Measurements from ENCODE around the gene PAPSS2.
"Not testable (repeated sequence)": the region's sequence is repeated elsewhere in the genome, so short reads cannot be mapped to it uniquely, and the experiment has no call there.

The PAPSS2 gene

DNA sequence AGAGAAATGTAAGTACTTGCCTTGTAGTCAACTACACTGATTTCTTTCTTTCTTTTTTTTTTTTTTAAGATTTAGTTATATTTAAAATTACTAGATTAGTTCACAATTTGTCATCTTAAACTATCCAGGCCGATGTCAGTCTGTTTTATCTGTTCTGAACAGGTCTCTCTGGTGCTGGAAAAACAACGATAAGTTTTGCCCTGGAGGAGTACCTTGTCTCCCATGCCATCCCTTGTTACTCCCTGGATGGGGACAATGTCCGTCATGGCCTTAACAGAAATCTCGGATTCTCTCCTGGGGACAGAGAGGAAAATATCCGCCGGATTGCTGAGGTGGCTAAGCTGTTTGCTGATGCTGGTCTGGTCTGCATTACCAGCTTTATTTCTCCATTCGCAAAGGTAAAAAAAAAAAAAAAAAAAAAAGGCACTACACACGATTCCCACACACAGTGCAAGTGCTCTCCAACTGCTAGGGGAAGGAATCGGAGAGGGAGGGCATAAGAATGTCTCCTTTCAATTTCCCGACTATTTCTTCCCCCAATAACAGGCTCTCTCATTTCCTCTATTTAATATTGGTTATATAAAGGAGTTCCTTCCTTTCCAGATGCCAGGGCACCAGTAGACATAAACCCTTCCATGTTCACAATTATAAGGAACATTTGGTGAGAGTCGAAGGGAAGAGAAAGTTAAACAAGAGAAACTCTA lies 53.4 kb downstream of the PAPSS2 start:
- DNase-seq, result no peak

DNA sequence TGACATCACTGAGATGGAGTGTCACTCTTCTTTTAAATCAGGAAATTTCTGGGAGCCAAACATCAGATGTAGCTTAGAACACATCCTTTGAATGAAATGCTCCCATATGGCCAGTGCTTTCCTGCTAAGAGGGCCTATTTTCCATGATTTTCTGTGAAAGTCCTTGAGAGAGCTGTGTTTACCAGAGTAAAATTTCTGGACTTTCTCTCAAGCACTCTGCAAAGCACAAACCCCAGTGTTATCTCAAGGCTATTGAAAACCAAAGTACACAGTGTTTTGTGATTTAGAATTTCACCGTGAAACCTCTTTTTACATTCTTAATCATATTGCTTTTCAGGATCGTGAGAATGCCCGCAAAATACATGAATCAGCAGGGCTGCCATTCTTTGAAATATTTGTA lies 54.0 kb downstream of the PAPSS2 start:
- DNase-seq, result no peak

DNA sequence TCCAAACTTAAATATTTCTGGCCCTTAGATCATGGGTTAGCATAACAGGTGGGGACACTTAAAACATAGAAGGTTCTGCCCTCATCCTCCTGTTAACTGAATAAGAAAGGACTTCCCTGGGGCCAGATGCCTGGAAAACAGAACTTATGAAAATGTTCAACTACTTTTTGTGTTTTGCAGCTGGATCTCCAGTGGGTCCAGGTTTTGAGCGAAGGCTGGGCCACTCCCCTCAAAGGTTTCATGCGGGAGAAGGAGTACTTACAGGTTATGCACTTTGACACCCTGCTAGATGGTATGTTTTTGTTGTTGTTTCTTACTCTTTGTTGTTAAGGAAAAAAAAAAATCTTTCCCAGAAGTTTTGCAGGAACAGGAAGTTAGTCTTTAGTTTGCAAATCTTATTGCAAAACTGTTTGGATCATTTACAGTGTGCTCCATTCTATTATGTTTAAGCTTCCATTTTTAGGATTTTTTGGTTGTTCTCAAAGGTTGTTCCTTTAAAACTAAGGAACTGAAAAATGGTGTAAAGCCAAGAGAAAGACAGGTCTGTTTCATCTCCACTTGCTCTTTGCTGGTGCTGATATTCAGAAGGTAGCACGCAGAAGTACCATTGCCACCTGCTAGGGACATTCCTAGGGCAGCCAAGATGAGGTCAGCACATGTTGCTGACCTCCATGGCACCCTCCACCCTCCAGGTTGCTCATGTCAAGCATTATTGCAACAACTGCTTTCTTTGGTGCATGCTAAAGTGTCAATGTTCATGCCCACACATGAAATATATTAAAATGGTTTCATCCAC lies 56.1 kb downstream of the PAPSS2 start:
- DNase-seq, result no peak

DNA sequence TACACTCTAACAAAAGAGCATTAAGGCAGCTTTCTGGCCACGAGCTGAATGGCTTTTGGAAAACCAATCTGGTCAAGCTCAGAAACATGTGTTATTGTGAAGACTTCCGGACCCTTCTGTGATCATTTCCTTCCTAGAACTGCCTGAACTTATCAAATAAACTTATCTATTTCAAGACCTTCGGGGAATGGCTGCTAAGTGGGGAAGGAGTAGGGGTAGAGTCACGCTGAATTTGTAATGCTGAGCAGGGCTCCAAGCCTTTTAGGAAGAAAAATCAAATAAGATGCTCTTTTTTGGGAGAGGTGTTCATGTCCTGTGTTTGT lies 56.6 kb downstream of the PAPSS2 start:
- DNase-seq, result no peak

DNA sequence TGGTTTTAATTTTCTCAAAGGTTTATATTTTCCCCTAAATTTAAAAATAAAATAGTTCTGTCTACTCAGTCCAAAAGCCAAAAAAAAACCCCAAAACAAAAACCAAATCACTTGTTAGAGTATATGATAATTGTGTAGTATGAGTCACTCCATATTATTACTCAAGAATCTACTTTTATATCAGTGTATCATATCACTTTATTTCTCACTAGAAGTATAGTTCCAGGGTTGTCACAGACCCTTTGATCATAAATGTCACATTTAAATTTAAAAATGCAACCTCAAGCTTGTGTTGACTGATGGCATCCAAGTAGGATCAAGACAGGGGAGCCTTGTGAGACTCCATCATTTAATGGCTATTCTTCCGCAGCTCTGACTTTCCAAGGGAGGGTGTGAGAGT lies 61.0 kb downstream of the PAPSS2 start:
- DNase-seq, result no peak

DNA sequence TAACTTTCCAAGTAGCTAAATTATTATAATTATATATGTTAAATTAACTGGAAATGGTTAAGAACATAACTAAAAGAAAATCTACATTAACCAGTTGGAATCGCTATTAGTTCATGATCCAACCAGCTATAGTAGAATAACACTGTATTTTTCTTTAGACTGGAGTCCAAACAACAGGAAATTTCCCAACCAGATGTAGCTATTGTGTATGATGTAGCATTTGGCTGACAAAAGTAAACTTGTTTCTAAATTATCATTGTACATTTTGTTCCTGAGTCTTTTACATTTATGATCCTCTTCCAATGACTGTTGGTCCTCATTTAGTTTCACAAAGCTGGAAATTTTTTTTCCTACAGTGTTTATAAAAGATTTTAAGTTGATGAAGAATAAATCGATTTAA lies 62.1 kb downstream of the PAPSS2 start:
- no peak for DNase-seq

DNA sequence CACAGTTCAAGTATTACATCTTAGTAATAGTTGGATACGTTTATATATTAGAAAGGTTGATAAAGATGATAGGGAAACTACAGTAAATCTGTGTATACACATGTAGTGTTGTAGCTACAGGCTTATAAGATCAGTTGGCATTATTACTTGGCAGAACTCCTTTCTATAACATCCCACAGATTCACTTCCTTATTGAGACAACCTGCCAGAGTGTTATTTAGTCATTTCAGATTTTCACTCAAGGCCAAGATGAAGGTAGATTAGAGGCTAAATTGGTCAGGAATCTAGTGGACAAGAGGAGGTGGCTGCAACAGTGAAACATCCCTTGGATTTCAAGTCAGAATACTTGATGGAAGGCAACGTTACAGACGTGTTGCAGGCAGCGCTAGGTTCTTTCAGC lies 63.0 kb downstream of the PAPSS2 start:
- no peak for DNase-seq

DNA sequence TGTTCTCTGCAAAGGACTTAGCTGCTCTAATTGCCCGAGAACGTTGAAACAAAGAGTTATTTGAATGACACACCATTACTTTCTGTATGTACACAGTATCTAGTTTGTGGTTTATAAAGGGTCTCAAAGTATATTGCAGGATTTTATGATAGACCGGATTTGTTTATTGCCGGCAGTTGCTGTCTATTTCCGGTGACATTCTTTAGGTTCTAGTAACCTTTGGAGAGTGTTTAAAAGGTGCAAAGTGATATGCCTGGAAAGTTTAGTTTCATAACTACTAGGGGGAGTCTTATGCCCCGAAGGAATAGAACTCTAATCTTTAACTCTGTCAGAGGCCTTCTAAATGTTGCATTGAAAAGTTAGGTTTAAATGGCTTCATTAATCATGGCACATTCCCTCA lies 63.8 kb downstream of the PAPSS2 start:
- DNase-seq, result no peak

DNA sequence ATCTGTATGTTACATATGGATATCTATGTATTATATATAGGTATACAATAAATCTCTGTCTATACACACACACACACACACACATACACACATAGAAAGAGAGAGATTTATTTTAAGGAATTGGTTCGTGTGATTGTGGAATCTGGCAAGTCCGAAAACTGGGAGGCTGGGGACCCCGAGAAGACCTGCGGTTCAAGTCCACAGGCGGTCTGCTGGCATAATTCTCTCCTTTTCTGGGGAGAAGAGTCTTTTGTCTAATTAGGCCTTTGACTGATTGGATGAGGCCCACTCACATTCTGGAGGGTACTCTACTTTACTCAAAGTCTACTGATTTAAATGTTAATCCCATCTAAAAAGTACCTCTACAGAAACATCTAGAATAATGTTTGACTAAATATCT lies 65.1 kb downstream of the PAPSS2 start:
- no peak for DNase-seq

DNA sequence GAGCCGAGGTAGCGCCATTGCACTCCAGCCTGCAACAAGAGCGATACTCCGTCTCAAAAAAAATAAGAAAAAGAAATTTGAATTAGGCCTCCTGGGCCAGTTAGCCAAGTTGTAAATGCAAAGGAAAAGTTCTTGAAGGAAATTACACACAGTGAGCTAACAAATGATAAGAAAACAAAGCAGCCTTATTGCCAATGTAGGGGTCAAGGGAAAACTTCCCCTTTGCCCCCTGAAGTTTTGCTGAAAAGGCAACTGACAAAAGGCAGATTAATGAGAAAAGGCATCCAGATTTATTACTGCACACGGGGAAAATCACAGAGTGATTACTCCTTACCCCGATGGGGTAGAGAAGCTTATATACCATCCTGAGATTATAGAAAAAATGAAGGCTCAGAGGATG lies 70.3 kb downstream of the PAPSS2 start:
- no peak for DNase-seq

DNA sequence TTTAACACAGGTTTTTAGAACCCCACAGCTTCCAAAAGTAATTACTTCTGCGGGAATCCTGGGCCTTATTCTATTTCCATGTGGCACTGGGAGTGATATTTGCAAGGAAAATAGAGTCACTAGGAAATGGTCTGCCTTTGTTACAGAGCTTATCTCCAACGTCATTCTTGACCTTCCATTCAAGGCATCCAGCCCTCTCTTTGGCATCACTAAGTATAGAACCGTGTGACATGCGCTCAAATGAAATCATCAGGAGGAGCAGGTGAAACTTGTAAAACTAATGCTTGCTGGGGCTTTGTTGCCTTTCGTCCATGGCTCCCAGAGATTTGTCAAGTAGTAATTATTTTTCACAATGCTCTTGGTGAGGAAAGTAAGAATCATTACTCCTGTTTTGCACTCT lies 73.4 kb downstream of the PAPSS2 start:
- DNase-seq, result no peak

DNA sequence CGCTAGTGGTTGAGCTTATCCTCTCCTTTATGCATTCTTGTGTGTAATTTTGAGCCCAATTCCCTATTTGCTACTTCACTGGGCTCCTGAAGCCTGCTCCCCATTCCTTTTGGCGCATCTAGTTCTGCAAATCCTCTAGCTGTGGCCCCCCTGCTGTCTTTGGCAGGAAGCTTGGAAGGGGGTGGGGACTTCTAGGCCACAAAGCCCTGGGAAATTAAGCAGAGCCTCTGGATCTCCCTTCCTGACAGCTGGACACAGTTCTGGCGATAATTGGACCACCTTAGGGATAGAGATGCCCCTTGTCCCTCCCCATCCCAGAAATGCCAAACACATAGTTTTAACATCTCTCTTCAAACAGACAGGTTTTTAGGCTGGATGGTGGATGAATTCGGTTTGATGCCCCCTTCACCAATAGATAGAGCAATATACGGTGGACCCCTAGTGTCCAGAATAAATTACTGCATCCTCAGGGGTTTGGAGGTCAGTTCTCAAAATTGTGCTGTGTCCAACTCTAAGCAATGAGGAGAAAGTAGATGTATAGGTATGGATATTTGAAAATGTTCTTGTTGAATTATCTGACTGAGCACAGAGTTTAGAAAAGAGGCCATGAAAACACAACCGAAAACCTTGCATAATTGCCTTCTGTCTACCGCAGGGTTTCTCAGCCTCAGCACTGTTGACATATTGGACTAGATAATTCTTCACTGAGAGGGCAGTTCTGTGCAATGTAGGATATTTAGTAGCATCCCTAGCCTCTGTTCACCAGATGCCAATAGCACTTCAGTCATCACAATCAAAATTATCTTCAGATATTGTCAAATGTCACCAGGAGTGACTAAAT lies 75.5 kb downstream of the PAPSS2 start:
- DNase-seq, result no peak

DNA sequence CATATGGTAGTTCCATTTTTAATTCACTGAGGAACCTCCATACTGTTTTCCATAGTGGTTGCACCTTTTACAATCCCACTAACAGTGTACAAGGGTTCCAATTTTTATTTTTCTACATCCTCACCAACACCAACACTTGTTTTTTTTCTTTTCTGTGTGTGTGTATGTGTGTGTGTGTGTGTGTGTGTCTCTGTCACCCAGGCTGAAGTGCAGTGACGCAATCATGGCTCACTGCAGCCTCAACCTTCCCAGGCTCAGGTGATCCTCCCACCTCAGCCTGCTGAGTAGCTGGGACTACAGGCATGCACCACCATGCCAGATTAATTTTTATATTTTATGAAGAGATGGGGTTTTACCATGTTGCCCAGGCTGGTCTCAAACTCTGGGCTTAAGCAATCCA lies 78.6 kb downstream of the PAPSS2 start:
- not testable (repeated sequence) for DNase-seq

DNA sequence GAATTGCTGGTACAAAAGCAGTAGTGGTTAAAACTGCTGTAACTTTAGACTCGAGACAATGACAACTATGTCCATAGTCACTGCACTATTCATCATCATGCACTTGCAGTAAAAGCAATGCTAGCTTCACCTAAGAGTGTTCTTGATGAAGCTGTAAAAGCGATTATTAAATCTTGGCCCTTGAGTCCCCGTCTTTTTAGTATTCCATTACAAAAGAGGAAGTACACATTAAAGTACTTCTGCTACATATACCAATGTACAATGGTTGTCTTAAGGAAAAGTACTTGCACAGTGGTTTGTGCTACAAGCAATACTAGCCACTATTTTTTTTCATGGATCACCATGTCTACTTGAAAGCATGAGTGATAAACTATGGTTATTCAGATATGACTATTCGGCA lies 80.0 kb downstream of the PAPSS2 start:
- no peak for DNase-seq

DNA sequence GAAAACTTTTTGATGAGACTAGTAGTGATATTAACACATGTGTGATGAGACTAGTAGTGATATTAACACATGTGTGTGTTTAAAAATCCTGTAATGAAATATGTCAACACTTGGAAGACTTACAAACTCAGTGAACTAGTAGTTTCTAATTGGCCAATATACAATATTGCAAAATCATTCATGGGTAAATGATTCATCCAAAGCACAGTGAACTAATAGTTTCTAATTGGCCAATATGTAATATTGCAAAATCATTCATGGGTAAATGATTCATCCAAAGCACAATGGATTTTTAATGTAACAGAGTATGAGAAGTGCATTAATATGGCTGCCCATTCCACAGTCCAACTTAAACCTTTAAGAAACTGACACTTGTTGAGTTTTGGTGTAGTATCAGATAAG lies 80.6 kb downstream of the PAPSS2 start:
- no peak for DNase-seq

DNA sequence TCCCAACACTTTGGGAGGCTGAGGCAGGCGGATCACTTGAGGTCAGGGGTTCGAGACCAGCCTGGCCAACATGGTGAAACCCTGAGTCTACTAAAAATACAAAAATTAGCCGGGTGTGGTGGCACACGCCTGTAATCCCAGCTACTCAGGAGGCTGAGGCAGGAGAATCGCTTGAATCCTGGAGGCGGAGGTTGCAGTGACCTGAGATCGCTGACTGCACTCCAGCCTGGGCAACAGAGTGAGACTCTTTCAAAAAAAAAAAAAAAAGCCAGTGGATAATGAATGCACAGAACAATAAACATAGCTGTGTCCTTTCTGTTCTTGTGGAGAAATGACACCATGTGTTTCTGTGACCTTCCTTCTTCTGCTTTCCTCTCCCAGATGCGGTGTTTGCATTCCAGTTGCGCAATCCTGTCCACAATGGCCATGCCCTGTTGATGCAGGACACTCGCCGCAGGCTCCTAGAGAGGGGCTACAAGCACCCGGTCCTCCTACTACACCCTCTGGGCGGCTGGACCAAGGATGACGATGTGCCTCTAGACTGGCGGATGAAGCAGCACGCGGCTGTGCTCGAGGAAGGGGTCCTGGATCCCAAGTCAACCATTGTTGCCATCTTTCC lies 83.4 kb downstream of the PAPSS2 start:
- DNase-seq, result not testable (repeated sequence)

DNA sequence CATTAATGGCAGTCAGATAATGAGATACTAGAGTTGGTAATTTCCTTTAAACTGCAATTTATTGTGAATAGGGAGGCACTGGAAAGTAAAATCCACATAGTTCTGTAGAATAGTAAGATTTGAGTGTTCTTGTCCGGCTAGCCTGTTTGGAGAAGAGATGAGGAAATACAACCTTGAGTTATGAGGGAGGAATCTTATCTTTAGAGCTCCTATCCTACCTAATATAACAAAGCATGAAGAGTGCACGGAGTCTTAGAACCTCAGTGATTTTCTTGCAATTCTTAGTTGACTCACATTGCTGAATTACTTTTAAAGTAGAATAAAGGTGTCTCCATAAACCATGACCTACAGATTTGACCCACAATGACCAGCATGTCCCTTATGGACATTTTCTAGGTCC lies 84.9 kb downstream of the PAPSS2 start:
- no peak for DNase-seq

DNA sequence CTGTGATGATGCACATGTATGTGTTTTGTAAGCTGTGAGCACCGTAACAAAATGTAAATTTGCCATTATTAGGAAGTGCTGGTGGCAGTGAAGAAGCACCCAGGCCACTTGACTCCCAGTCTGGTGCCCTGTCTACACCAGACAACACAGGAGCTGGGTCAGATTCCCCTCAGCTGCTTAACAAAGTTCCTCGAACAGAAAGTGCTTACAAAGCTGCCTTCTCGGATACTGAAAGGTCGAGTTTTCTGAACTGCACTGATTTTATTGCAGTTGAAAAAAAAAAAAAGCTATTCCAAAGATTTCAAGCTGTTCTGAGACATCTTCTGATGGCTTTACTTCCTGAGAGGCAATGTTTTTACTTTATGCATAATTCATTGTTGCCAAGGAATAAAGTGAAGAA lies 87.2 kb downstream of the PAPSS2 start:
- DNase-seq, result no peak

DNA sequence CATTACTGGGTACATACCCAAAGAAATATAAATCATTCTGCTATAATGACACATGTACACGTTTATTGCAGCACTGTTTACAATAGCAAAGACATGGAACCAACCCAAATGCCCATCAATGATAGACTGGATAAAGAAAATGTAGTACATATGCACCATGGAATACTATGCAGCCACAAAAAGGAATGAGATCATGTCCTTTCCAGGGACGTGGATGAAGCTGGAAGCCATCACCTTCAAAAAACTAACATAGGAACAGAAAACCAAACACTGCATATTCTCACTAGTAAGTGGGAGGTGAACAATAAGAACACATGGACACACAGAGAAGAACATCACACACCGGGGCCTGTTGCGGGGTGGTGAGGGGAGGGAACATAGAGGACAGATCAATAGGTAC lies 88.6 kb downstream of the PAPSS2 start:
- not testable (repeated sequence) for DNase-seq

DNA sequence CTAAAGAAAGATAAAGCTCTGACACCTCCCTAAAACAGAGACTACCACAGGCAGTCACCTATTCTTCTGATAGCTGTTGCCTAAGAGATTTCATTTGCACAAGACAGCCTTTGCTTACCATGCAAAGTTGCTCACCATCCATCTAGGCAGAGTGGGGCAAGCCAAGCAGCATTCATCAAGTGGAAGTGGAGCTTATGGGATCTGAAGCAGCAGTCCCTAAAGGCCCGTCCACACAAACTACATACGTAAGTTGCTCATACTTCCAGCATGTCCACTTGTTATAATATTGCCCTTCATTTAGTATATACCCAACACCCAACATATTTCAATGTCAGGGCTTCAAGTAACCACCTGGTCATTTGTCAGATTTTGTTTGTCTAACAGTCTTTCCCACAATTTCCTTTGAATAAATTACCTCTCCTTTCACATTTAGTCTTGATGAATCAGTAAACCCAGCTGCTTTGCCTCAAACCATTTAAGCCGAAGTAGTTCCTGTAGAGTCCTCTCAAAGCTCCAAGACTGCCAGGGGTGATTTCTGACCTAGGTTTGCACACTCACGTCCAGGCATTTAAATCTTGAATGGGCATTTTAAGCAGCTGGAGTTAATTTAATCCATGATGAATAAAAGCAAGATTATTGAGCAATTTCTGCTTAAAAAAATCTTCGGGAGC lies 90.5 kb downstream of the PAPSS2 start:
- no peak for DNase-seq

DNA sequence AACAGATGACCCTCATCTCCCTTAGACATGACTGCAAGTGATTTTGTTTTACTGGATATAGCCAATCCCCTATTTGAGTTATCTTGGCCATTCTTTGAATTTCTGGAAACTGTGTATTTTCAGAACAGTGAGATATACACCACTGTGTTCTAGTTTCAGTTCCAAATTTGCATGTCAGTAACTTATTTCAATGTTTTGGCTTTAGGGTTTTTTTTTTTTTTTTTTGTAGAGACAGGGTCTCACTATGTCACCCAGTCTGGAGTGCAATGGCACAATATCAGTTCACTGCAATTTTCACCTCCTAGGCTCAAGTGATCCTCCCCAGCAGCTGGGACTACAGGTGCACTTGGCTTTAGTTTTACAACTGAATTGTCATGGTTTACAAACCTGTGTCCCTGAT lies 91.1 kb downstream of the PAPSS2 start:
- DNase-seq, result no peak

DNA sequence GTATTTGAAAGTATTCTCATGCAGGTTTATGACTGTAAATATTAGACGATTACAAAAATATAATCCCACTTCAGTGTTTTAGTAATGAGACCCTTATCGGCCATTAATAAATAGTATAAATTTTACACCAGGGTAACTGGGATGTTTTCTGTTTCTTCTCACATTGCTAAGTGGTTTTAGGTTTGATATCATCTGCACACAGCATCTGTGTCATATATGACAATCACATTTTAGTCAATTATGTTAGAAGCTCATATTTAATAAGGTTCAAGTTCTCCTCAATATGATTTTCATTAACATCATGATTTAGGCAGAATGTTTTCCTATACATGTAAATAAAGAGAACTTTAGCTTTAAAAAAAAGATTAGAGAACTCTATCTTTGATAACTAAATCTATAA lies 91.6 kb downstream of the PAPSS2 start:
- DNase-seq, result no peak

DNA sequence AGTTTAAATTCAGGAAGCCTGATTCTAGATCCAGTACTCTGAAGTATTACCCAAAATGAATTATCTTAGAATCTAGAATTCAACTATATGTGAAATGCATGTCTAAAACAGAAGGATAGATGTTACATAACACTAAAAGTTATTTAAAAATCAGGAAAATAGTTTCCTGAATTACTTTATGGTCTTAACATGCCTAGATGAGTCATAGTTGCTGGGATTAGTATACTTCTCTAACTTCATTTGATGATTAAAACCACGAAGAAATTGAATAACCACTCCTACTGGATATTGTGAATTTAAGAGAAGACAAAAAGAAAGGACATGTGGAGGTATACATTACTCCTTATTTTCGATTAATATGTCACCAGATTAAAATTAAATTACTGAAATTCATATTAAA lies 92.9 kb downstream of the PAPSS2 start:
- DNase-seq, result no peak
